Measurements from ENCODE around the gene FERMT1. TPM values are rescaled to one million over a fixed set of nuclear protein-coding genes. Genes with fewer than 3 reads are reported as not detected.

FERMT1 gene
- total and polyA plus RNA-seq, 4 donors = 0.83 to 2.4 (median 1.5) TPM

DNA sequence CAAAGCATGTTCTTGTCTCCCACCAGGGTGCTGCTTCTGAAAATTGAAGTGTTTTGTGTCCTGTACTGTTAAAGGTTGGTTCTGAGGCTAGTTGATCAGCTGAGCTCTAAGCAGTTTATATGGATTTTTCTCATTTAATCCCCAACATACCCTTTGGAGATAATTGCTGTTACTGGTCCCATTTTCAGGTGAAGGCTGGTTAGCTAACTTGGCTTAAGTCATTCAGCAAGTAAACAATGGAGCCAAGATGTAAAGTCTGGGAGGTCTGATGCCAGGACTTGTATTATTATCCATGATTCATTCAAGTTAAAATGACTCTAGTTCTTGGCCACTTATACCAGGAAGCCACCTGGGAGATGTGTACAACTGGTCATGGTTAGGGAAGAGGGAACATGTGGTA is 42.5 kb upstream of the FERMT1 start:
- Histone ChIP-seq H3K27me3 (ENCODE audit: control insufficient read depth in 3 of 3, insufficient read depth in 3 of 3, low read length in 2 of 3) (no peaks in the 10 kb centered on the region), H3K4me3 (no peak overlapping the region), H3K9ac (ENCODE audit: insufficient read depth in 1 of 2, low read length in 2 of 2) (no peak overlapping the region), H3K27ac (ENCODE audit: low read depth in 1 of 2, low read length in 1 of 2) (no peak overlapping the region), H3K9me3 (ENCODE audit: control insufficient read depth in 4 of 4, insufficient read depth in 3 of 4, low read length in 3 of 4) (peaks cover 0 to 2% (median 0%) of the 10 kb centered on the region in 4 donors), H3K4me1 (ENCODE audit: control insufficient read depth in 5 of 5, insufficient read depth in 5 of 5, low read length in 5 of 5) (peaks cover 0 to 1% (median 0%) of the 10 kb centered on the region in 5 donors), H3K36me3 (ENCODE audit: control insufficient read depth in 4 of 4, insufficient read depth in 4 of 4, low read length in 4 of 4) (no peaks in the 10 kb centered on the region)
- TF ChIP-seq CTCF (IDR thresholded peaks at IDR 0.05; ENCODE audit: control extremely low read depth, extremely low read depth) = no peak
- no peak for DNase-seq
- no peak for ATAC-seq (ENCODE audit: insufficient read depth, low FRiP score)

DNA sequence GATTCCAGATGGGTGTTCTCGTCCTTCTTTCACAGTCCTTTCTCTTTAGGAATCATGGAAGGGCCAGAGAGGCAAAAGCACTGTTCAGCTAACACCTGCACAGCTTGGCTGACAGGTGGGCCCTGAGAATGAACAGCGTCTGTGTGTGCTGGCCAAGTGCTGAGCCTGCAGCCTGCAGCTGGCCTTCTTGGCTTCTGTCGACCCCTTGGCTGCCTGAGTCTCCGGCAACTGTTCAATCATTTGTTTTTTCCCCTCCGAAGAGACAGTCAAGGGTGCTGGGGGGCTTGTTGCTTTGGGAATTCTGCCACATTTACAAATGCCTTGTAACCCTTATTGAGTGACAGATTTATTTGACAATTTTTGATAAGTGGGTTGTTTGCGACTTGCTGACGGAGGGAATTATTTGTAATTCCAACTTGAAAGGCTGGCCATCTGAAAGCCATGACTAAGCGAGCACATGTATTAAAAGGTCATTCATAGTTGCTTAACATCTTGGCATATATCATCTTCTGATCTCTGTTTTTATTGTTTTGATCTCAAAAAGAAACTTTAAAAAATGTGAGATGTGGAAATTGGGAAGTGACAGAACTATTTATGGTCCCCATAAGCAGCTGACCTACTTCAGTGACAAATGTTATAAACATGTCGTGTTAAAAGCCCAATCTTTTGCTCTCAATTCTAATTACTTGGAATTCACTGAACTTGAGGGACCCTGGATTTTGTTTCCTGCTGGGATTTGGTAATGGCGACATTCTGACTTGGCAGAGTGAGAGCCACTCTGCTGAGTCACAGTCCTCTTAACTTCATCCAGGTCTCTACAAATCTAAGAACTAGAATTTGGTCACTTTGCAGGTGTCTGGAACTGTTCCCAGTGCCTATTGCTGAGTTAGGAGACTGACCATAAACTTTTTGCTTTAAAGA is 41.9 kb upstream of the FERMT1 start:
- WGBS, 2 donors = 44 to 62% methylated on average over 10 of the region's 10 CpGs
- ATAC-seq (ENCODE audit: insufficient read depth, low FRiP score) (no peak), DNase-seq (peak in 1 of 3 donors; percentile 25)
- Histone ChIP-seq H3K27ac (ENCODE audit: low read depth in 1 of 2, low read length in 1 of 2) (peak overlapping the region in 1 of 2 donors; percentile 33), H3K4me3 (no peak overlapping the region), H3K9me3 (ENCODE audit: control insufficient read depth in 4 of 4, insufficient read depth in 3 of 4, low read length in 3 of 4) (peaks cover 0 to 2% (median 0%) of the 10 kb centered on the region in 4 donors), H3K9ac (ENCODE audit: insufficient read depth in 1 of 2, low read length in 2 of 2) (no peak overlapping the region), H3K4me1 (ENCODE audit: control insufficient read depth in 5 of 5, insufficient read depth in 5 of 5, low read length in 5 of 5) (peaks cover 0 to 1% (median 0%) of the 10 kb centered on the region in 5 donors), H3K27me3 (ENCODE audit: control insufficient read depth in 3 of 3, insufficient read depth in 3 of 3, low read length in 2 of 3) (no peaks in the 10 kb centered on the region), H3K36me3 (ENCODE audit: control insufficient read depth in 4 of 4, insufficient read depth in 4 of 4, low read length in 4 of 4) (no peaks in the 10 kb centered on the region)
- no peak for TF ChIP-seq CTCF (IDR thresholded peaks at IDR 0.05; ENCODE audit: control extremely low read depth, extremely low read depth)

- 81 to 84% methylated on average over 3 of the region's 3 CpGs for WGBS, 2 donors
- Histone ChIP-seq H3K9me3 (ENCODE audit: control insufficient read depth in 4 of 4, insufficient read depth in 3 of 4, low read length in 3 of 4) (peaks cover 0 to 7% (median 6%) of the 10 kb centered on the region in 4 donors), H3K9ac (ENCODE audit: insufficient read depth in 1 of 2, low read length in 2 of 2) (no peak overlapping the region), H3K36me3 (ENCODE audit: control insufficient read depth in 4 of 4, insufficient read depth in 4 of 4, low read length in 4 of 4) (no peaks in the 10 kb centered on the region), H3K4me1 (ENCODE audit: control insufficient read depth in 5 of 5, insufficient read depth in 5 of 5, low read length in 5 of 5) (peaks cover 0 to 1% (median 0%) of the 10 kb centered on the region in 5 donors), H3K27ac (ENCODE audit: low read depth in 1 of 2, low read length in 1 of 2) (no peak overlapping the region), H3K27me3 (ENCODE audit: control insufficient read depth in 3 of 3, insufficient read depth in 3 of 3, low read length in 2 of 3) (no peaks in the 10 kb centered on the region), H3K4me3 (no peak overlapping the region)
- ATAC-seq (ENCODE audit: insufficient read depth, low FRiP score) (no peak), DNase-seq (no peak)
- TF ChIP-seq CTCF (IDR thresholded peaks at IDR 0.05; ENCODE audit: control extremely low read depth, extremely low read depth) = no peak
Measured at GRCh38 chr20:6160736-6161135, 37.9 kb upstream of the FERMT1 start.

All from lung (tissue), 12 donors.